ENCODE data around the gene RNF215. TPM values are rescaled to one million over a fixed set of nuclear protein-coding genes. Genes with fewer than 3 reads are reported as not detected.

The RNF215 gene
- total RNA-seq, 1 experiment from 2014 or later = 48.8 TPM

DNA sequence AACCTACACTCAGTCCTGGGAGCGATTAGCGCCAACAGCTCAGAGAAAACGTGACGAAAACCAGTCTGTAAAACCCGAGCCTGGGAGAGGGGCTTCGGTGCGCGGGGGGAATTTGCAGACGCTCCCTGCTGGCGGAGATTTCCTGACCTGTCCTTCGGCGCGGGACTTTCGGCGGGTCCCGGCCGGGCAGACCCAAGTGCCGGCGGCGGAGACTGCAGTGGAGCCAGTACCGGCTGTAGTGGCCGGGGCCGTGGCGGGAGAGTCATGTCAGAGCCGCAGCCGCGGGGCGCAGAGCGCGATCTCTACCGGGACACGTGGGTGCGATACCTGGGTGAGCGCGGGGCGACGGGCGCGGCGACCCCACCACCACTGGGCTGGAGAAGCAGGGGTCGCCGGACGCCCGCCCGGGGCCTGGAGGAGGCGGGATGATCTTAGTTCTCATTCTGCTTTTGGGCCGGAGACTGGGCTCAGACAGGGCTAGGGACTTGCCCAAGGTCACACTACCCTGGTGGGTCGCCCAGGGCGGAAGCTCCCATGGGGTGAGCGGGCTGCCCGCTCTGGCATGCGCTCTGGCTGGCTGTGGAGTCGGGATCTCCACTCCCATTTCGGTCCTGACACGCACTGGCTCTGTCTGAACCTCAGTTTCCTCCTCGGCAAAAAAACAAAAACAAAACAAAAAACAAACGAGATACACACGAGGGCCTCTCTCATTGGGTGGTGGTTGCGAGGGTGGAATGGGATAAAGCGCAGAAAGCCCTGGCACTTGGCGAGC, 38.6 kb upstream of the RNF215 start, which contains the start of gene MTFP1:
Gene MTFP1 (plus strand): TSS at position 153 of the 772 bp plus-strand sequence. CDS start 112 bp downstream, at position 265.
- TF ChIP-seq, protein P1, sequence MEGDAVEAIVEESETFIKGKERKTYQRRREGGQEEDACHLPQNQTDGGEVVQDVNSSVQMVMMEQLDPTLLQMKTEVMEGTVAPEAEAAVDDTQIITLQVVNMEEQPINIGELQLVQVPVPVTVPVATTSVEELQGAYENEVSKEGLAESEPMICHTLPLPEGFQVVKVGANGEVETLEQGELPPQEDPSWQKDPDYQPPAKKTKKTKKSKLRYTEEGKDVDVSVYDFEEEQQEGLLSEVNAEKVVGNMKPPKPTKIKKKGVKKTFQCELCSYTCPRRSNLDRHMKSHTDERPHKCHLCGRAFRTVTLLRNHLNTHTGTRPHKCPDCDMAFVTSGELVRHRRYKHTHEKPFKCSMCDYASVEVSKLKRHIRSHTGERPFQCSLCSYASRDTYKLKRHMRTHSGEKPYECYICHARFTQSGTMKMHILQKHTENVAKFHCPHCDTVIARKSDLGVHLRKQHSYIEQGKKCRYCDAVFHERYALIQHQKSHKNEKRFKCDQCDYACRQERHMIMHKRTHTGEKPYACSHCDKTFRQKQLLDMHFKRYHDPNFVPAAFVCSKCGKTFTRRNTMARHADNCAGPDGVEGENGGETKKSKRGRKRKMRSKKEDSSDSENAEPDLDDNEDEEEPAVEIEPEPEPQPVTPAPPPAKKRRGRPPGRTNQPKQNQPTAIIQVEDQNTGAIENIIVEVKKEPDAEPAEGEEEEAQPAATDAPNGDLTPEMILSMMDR (IDR thresholded peaks at IDR 0.05; ENCODE audit: unreplicated experiment) = no peak
- H3K27me3 Mint-ChIP-seq (ENCODE audit: unreplicated experiment) = no peaks in the 10 kb centered on the region
- H3K9me3 Mint-ChIP-seq (ENCODE audit: low read depth, unreplicated experiment) = no peaks in the 10 kb centered on the region
- BruUV-seq (replicated peaks) = TSS peak; percentile 3
- H3K36me3 Mint-ChIP-seq (ENCODE audit: insufficient read depth, unreplicated experiment) = peaks cover 68% of the 10 kb centered on the region
- peak within 1 kb of the TSS; percentile 87 for H3K27ac Mint-ChIP-seq (ENCODE audit: unreplicated experiment)
- CTCF ChIA-PET = interaction anchor here (0.7 to 1.8 kb wide), 8 partner anchors 12 to 138 kb away, joined by 3 to 8 read pairs (median 4); partner anchors contain the start of genes RNF215 and SEC14L2
- DNase-seq = peak; percentile 66
- peaks cover 40% of the 10 kb centered on the region for H3K4me1 Mint-ChIP-seq (ENCODE audit: low read depth, unreplicated experiment)
- intact Hi-C loops (cut with micrococcal nuclease; ENCODE audit: unreplicated experiment) = no loop called here
- peak within 1 kb of the TSS; percentile 95 for H3K4me3 Mint-ChIP-seq (ENCODE audit: low read depth, unreplicated experiment)

DNA sequence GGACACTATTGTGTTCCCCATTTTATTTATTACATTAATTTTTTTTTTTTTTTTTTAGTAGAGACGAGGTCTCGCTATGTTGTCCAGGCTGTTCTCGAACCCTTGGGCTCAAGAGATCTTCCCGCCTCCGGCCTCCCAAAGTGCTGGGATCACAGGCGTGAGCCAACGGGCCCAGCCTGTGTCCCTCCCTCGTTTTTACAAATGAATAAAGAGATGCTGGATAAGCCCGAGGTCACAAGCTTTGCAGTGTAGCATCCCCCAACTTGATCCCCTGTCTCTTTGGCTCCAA, 38.1 kb upstream of the RNF215 start:
- Mint-ChIP-seq H3K4me3 (ENCODE audit: low read depth, unreplicated experiment) (peak overlapping the region; percentile 95), H3K27me3 (ENCODE audit: unreplicated experiment) (no peaks in the 10 kb centered on the region), H3K4me1 (ENCODE audit: low read depth, unreplicated experiment) (peaks cover 46% of the 10 kb centered on the region), H3K9me3 (ENCODE audit: low read depth, unreplicated experiment) (no peaks in the 10 kb centered on the region), H3K27ac (ENCODE audit: unreplicated experiment) (peak overlapping the region; percentile 87), H3K36me3 (ENCODE audit: insufficient read depth, unreplicated experiment) (peaks cover 73% of the 10 kb centered on the region)
- DNase-seq = no peak
- TF ChIP-seq, protein P1 (IDR thresholded peaks at IDR 0.05; ENCODE audit: unreplicated experiment) = no peak
- intact Hi-C loops (cut with micrococcal nuclease; ENCODE audit: unreplicated experiment) = no loop called here
- CTCF ChIA-PET = interaction anchor here (0.7 to 1.8 kb wide), 4 partner anchors 12 to 137 kb away, joined by 3 to 8 read pairs (median 4); no protein-coding TSS in a partner anchor
- no TSS peak for BruUV-seq (replicated peaks)

GRCh38 chr22:30424534-30425326, 37.5 kb upstream of the RNF215 start:
- intact Hi-C loops (cut with micrococcal nuclease; ENCODE audit: unreplicated experiment) = no loop called here
- Mint-ChIP-seq H3K4me3 (ENCODE audit: low read depth, unreplicated experiment) (peak overlapping the region; percentile 95), H3K27me3 (ENCODE audit: unreplicated experiment) (no peaks in the 10 kb centered on the region), H3K27ac (ENCODE audit: unreplicated experiment) (peak overlapping the region; percentile 87), H3K4me1 (ENCODE audit: low read depth, unreplicated experiment) (peaks cover 50% of the 10 kb centered on the region), H3K36me3 (ENCODE audit: insufficient read depth, unreplicated experiment) (peaks cover 78% of the 10 kb centered on the region), H3K9me3 (ENCODE audit: low read depth, unreplicated experiment) (no peaks in the 10 kb centered on the region)
- TF ChIP-seq, protein P1 (IDR thresholded peaks at IDR 0.05; ENCODE audit: unreplicated experiment) = no peak
- CTCF ChIA-PET = interaction anchor here (0.7 to 2.7 kb wide), 6 partner anchors 27 to 145 kb away, joined by 3 to 12 read pairs (median 6); partner anchors contain the start of genes CCDC157, RNF215, SEC14L2 and SF3A1
- BruUV-seq (replicated peaks) = TSS peak; percentile 5
- peak; percentile 23 for DNase-seq

DNA sequence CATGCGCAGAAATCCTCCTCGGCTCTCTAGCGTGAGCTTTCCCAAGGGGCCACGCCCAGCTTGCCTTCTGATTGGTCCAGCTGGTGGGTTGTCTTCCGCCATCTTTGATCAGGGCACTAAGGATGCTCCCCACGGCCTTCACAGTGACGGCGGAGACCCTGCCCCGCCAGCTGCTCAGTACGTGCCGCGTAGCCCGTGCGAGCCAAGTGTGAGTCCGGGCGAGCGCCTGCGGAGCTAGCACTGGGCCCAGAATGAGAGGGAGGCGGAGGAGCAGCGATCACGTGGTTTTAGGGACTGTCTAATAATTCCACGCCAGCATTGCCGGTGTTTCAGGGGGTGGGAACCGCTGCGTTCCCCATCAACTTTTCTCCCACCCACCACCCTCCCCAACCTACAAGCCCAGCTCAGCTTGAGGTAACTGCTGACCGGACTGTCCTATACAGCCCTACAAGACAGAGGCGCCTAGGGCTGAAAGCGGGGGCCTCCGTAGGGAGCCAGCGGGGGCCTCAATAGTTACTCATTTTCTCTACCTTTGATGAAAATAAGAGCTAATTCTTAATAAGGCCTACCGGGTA, 36.8 kb upstream of the RNF215 start:
- Mint-ChIP-seq H3K27me3 (ENCODE audit: unreplicated experiment) (no peaks in the 10 kb centered on the region), H3K27ac (ENCODE audit: unreplicated experiment) (peak overlapping the region; percentile 87), H3K4me1 (ENCODE audit: low read depth, unreplicated experiment) (peaks cover 50% of the 10 kb centered on the region), H3K4me3 (ENCODE audit: low read depth, unreplicated experiment) (peak overlapping the region; percentile 95), H3K36me3 (ENCODE audit: insufficient read depth, unreplicated experiment) (peaks cover 77% of the 10 kb centered on the region), H3K9me3 (ENCODE audit: low read depth, unreplicated experiment) (no peaks in the 10 kb centered on the region)
- BruUV-seq (replicated peaks) = no TSS peak
- intact Hi-C loops (cut with micrococcal nuclease; ENCODE audit: unreplicated experiment) = loop anchor here (2.0 kb wide), 1 partner anchor 27 kb away; the partner anchor contains the start of gene SEC14L2
- CTCF ChIA-PET = interaction anchor here (0.7 to 2.7 kb wide), 8 partner anchors 26 to 355 kb away, joined by 3 to 12 read pairs (median 4); partner anchors contain the start of genes CCDC157, RNF215, SEC14L2 and SF3A1
- TF ChIP-seq, protein P1 (IDR thresholded peaks at IDR 0.05; ENCODE audit: unreplicated experiment) = no peak
- DNase-seq = peak; percentile 98

All from Calu3 (cell line).